HT-29 (cell line): ENCODE data around the gene EEIG2. TPM values are rescaled to one million over a fixed set of nuclear protein-coding genes. Genes with fewer than 3 reads are reported as not detected.
"Not testable (repeated sequence)": the region's sequence is repeated elsewhere in the genome, so short reads cannot be mapped to it uniquely, and the experiment has no call there.

ENCODE experiments used
- DNase-seq: peaks from one replicate; pipeline ENCODE4 v3.0.0-alpha.2; 2015; ENCODE audit warnings: low spot score
- total RNA-seq: library from RNA; depleted of rRNA; stranded (reverse); fragments of >200 nt; shearing (Covaris generic); gene quantifications from 2 replicates; pipeline ENCODE4 v1.2.3, GENCODE V29; 2014; rRNA removed

EEIG2 gene
- 2.1 and 3.1 TPM in 2 replicates for total RNA-seq

- peak; percentile 83 for DNase-seq
These were observed at the start of gene EEIG2 for GRCh38 chr1:108559215-108560186. Gene EEIG2 (plus strand): TSS chr1:108560100. CDS start chr1:108560429, 329 bp downstream.

DNA sequence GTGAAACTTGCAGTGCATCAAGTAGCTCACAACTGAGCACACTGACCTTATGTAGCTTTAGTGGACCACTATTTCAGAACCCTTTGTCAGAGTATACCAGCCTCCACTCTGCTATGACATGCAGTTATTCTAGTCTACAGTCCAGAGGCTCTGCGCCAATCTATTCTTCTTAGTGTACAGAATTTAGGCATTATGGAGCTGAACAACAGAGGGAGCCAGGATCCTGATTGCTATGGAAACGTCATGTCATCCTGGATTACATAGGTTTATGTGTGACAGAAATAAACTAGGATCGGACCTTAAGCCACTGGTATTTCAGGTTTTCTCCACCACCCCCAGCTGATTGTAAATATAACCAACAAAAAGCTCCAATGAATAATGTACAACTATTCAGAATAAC is 48.1 kb upstream of the EEIG2 start:
- peak; percentile 23 for DNase-seq

DNA sequence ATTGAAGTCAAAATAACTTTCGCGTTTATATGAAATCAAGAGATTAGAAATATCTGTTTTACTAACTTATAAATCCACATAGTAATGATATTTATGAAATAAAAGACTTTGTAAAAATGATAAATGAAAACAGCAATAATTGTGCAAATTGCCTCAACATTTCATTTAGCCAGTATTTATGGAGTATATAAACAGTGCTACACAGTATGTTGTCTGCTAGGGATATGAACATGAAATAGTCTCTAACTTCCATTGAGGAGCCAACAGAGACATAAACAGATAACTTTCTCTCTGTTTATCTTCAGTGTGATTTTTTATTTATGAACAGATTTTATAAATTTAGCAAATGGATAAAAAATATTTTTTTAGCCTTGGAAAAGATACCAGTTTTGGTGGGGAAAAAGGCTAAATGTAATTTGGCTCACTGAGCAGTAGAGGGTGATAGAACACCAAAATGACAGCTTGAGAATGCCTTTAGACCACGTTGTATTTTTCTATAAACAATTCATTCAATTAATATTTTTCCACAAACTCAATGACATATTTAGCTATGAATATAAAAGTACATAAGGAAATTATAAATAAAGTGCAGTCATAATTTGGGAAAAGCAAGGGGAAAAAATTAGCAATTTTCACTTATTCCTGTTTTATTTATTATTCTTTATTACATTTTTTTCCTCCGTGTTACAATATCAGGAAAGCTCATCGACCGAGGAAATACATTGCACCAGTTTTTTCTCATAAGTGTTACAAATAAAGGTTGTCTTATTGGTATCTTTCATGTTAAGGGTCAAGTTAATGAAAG is 47.5 kb upstream of the EEIG2 start:
- peak; percentile 64 for DNase-seq

- no peak for DNase-seq
These were observed 46.9 kb upstream of the EEIG2 start for GRCh38 chr1:108513044-108513415.

DNA sequence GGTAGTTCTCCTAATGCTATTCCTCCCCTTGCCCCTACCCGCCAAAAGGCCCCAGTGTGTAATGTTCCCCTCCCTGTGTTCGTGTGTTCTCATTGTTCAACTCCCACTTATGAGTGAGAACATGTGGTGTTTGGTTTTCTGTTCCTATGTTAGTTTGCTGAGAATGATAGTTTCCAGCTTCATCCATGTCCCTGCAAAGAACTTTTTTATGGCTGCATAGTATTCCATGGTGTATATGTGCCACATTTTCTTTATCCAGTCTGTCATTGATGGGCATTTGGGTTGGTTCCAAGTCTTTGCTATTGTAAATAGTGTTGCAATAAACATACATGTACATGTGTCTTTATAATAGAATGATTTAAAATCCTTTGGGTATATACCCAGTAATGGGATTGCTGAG is 46.0 kb upstream of the EEIG2 start:
- DNase-seq = not testable (repeated sequence)

GRCh38 chr1:108517301-108517897 is 42.5 kb upstream of the EEIG2 start:
- not testable (repeated sequence) for DNase-seq

DNA sequence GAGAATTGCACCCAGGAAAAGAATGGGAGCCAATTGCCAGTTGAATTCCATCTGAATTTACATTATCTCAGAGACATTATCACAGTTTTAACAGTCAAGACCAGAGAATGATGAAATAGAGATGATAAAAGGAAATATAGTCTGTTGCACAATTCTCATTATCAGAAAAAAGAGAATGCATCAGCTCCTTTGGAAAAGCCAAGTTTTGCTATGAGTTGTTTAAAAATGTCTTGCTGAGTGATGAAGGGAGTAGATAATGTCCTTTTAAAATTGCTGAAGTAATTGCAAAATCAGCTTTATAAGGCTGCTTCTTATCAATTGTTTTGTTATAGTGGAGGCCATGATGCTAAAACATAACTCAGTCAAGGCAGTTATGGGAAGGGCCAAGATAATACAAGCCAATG is 37.9 kb upstream of the EEIG2 start:
- no peak for DNase-seq

DNA sequence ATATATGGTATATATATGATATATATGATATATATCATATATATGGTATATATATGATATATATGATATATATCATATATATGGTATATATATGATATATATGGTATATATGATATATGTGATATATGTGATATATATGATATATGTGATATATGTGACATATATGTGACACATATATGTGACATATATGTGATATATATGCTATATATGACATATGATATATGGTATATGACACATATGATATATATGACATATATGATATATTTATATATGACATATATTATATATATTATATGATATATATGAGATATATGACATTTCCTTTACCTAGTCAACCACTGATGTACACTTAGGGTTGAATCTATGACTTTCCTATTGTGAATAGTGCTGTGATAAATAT is 36.1 kb upstream of the EEIG2 start:
- DNase-seq = no peak

DNA sequence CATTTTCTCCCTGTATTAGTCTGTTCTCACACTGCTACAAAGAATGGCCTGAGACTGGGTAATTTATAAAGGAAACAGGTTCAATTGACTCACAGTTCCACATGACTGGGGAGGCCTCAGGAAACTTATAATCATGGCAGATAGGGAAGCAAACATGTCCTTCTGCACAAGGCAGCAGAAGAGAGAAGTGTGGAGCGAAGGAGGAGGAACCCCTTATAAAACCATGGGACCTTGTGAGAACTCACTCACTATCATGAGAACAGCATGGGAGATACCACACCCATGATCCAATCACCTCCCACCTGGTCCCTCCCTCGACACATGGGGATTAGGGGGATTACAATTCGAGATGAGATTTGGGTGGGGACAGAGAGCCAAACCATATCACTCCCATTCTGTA is 35.2 kb upstream of the EEIG2 start:
- no peak for DNase-seq

- DNase-seq = no peak
These were observed 32.8 kb upstream of the EEIG2 start for GRCh38 chr1:108527135-108527534.

DNA sequence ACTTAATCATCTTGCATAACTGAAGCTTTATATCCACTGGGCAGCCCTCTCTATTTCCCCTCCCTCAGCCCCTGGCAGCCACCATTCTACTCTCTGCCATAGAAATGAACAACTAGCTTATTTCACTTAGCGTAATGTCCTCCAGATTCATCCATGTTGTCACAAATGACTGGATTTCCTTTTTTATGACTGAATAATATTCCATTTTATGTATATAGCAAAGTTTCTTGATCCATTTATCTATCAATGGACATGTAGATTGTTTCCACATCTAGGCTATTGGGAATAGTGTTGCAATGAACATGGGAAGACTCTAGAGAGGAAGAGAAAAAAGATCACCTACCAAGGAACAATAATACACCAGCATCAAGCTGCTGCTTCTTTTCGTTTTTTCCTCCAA is 32.1 kb upstream of the EEIG2 start:
- no peak for DNase-seq

DNA sequence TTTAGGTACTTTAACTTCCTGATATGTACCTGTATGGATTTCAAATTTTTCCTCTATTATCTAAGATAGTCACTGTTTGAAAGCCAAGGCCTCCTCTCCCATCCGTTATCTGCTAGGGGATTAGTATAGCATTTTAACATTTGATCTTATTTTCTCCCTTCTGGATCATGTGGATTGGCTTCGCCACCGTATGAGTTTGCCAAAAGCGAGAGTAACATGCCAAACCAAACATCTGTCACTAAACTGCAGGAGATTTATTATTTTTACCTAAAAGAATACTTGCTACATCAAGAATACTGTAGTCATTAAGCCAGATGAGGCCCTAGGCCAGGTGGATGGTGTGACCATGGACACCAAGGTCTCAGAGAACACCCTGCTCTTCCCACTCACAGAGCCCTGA is 28.5 kb upstream of the EEIG2 start:
- DNase-seq = no peak

- DNase-seq = no peak
These were observed 27.2 kb upstream of the EEIG2 start for GRCh38 chr1:108532730-108533129.

GRCh38 chr1:108533351-108534083 is 26.4 kb upstream of the EEIG2 start:
- no peak for DNase-seq

DNA sequence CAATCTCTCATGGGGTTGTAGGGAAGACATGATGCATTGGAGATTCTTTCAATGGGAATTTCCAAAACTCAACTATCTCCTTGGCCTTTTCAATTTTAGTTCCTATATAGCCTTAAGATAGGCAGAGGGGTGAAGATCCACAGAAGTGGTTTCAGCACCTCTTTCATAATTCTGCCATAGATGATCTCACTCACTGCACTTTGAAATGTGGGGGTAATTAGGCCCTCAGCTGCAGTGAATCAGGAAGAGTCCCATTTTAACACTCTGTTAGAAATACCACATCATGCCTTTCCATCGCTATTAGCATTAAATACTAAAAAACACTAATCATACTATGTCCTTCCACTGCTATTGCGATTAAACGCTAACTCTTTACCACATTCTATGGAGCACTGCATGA is 25.1 kb upstream of the EEIG2 start:
- DNase-seq = no peak

DNA sequence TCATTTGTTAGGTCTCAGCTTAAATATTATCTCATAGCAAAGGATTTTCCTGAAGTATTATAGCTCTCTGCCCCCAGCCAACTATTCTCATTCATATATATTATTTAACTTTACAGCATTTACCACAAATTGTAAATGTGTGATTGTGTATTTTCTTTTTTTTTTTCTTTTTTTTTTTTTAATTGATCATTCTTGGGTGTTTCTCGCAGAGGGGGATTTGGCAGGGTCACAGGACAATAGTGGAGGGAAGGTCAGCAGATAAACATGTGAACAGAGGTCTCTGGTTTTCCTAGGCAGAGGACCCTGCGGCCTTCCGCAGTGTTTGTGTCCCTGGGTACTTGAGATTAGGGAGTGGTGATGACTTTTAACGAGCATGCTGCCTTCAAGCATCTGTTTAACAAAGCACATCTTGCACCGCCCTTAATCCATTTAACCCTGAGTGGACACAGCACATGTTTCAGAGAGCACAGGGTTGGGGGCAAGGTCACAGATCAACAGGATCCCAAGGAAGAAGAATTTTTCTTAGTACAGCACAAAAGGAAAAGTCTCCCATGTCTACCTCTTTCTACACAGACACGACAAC is 24.5 kb upstream of the EEIG2 start:
- DNase-seq = not testable (repeated sequence)

GRCh38 chr1:108536021-108536420 is 23.9 kb upstream of the EEIG2 start:
- not testable (repeated sequence) for DNase-seq

GRCh38 chr1:108536791-108537190 is 23.1 kb upstream of the EEIG2 start:
- DNase-seq = peak; percentile 44

- no peak for DNase-seq
These were observed 21.9 kb upstream of the EEIG2 start for GRCh38 chr1:108537976-108538375.

- DNase-seq = no peak
These were observed 18.9 kb upstream of the EEIG2 start for GRCh38 chr1:108540977-108541376.

DNA sequence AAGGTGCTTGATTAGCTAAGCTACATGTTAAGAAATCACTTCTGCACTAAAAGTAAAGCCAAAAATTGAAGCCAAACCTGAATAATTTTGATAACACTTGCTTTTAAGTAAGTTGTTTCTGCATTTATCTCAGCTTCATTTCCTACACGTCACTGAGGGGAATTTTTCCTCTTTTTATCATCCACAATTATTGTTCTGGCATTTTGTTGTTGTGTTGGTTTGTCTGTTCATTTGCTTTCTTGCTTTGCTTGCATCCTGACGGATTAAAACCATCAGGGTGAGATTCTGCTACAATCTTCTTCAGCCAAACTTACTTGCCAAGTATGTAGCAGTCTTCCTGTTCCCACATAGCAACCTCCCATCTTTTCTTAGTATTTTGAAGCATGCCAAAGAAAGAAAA is 18.0 kb upstream of the EEIG2 start:
- no peak for DNase-seq
